Activated CD8-positive, alpha-beta memory T cell treated with anti-CD3 and anti-CD28 coated beads for 1 hour (primary cell): ENCODE measurements around the gene CMBL.
"Not testable (repeated sequence)": the region's sequence is repeated elsewhere in the genome, so short reads cannot be mapped to it uniquely, and the experiment has no call there.

Experiments
- DNase-seq, 2 donors: peaks; one replicate each; pipeline ENCODE4 v3.0.0-alpha.2; 2020; ENCODE audit warnings: low read depth in 1 of 2; ENCODE audit errors: extremely low read depth in 1 of 2

CMBL gene

DNA sequence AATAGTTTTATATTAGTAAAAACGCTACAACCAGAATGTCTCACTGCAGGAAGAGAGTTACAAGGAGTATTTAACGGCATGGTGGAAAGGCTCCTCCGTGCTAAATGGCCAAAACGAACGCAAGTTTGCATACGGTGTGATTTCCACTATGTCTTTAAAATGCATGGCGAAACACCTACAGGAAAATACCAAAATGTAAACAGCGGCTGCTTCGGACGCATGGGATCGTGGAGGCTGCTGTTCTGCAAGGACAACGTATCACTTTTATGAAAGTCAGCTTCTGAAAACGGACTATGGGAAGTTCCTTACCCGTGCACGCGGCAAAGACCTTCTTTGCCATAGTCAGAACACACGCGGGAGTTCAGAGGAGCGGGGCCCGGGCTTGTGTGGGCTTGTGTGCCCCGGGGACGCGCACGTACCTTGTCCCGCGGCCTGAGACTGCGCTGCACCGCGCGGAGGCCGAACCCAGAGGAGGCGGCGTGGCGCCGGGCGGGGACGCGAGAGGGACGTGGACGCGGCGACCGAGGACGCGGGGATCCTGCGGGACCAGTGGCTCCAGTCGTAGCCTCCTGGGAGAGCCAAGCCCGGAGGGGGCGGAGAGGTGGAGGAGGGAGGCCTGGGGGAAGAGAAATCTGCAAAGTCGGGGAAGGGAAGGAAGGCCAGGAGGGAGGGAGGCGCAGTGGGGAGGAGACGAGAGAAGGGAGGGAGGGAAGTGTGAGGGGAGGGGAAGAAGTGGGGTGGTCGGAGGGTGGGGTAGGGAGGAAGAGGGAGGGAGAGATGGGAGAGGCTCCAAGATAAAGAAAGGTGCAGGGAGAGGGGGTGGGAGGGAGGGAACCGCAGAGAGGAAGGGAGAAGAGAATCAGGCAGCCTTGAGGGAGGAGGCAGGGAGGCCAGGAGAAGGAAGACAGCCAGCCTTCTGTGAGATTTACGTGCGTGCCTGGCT is at the start of gene CMBL:
Gene CMBL, minus strand, starts transcription at position 697 of the 943 bp plus-strand sequence. CDS start 17,140 bp downstream, outside the sequence.
- DNase-seq = peak in 1 of 2 donors; percentile 2

DNA sequence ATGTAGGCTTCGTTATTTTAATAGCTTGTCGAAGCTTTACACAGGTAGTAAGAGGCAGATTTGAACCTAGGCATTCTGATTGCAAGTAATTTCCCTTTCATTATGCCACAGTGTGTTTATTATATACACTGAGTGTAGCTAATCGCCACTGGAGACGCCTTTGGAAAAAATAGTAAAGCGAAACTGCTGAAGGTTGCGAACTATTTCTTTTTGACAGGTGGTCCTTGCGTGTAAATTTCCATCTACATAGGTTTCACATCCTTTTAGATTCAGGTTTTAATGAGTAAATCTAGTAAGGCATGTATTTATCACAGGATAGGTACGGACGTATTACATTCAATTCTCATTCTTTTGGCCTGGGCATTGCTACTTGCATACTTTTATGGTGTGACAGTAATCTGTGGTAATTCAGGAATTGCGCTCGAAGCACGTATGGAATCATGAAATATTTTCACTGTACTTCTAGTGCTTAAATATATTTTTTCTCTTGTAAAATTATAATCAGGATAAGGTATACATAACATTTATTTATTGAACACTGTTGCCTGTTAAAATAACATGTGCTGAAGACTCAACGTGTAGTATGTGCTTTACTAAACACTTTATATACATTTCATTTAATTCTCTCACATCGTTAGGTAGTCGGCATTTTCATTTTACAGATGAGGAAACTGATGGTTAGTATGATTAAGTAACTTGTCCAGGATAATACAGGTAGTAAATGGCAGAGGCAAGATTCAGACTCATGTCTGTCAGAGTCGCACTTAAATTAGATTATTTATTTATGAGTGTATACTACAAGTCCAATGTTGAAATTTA is 47.6 kb upstream of the CMBL start:
- DNase-seq = no peak

- DNase-seq = peak in 1 of 2 donors; percentile 22
Observed at GRCh38 chr5:10354048-10354872, 46.6 kb upstream of the CMBL start.

GRCh38 chr5:10353241-10354047 is 45.7 kb upstream of the CMBL start, which contains the start of gene MARCHF6:
Gene MARCHF6 (plus strand): TSS chr5:10353695. CDS start chr5:10353899, 204 bp downstream.
- peak; percentile 87 to 96 for DNase-seq

DNA sequence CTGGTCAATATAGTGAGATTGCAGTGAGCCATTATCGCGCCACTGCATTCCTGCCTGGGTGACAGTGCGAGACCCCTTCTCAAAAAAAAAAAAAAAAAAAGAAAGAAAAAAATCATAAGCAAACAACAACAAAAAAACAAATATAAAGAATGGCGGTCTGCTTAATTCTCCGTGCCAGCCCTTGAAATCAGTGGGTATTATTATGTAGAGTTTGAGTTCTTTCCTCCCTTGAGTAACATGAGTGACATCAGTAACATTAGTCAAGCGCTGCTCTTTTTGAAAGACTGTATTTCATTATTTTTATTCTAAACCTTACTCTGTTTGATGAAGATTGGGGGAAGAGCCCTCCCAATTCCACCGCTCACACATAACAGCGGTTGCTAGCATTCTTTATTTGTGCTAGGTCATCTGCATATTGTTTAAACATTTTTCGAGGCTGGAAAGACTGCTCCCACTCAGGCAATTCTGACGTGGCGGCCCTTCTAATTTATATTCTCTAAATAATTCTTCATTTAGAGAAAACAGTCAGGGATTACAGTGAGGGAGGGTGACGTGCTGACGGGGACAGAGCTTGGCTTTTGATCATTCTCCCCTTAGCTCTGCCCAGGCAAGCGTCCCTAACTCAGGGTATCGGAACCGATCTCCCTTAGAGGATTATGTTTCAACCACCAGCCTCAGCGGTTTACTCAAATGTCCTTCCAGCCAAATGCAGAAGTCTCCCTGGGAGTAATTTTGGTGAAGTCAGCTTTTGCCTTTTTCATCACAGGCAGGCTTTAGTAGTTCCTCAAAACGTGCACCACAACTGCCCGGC is 44.9 kb upstream of the CMBL start:
- DNase-seq = no peak

DNA sequence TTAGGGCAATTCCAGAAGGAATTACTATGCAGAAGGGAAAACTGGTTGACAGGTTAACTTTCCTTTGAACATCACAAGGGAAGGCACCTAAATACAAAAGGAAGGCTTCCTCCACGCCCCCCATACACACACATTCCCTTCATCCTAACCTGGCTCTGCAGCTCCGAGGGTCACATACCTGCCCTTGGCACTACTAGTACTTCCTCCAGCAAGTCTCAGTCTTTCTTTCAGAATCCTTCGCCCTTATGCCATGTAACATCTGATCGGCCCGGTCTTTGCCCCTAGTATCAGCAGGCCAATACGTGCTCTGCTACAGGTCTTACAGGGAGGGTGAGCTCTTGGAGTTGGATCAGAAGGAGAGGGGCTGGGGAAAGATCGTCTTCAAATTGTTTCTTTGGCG is 44.2 kb upstream of the CMBL start:
- no peak for DNase-seq

DNA sequence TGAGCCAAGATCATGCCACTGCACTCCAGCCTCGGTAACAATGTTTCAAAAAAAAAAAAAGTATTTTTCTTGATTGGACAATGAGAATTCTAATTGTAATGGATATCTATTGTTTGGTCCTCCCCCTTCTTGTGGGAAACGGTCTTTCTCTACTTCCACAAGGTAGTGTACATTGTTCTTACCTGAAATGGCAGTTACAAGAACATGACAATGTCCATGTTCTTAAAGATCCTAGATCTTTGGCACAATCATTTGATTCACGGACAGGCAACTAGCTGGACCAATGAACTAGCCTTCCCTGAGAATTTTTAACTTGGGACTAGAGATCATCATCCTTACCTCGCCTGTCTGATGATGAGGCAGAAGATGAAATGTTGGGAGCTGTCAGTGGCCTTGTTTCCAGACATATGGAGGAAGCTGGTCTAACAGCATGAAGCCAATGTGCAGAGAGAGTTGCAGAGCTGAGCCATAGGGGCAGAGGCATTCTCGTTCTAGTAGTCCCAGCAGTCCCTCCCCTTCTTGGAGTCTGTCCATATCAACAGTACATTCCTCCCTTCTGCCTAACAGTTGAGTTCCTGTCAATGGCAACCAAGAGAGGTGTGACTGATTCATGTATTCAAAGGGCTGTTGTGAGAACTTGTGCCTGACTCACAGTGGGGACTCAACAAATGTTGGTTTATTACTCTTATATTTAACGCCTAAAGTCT is 43.6 kb upstream of the CMBL start:
- no peak for DNase-seq

- DNase-seq = no peak
Observed at GRCh38 chr5:10348258-10348657, 40.6 kb upstream of the CMBL start.

DNA sequence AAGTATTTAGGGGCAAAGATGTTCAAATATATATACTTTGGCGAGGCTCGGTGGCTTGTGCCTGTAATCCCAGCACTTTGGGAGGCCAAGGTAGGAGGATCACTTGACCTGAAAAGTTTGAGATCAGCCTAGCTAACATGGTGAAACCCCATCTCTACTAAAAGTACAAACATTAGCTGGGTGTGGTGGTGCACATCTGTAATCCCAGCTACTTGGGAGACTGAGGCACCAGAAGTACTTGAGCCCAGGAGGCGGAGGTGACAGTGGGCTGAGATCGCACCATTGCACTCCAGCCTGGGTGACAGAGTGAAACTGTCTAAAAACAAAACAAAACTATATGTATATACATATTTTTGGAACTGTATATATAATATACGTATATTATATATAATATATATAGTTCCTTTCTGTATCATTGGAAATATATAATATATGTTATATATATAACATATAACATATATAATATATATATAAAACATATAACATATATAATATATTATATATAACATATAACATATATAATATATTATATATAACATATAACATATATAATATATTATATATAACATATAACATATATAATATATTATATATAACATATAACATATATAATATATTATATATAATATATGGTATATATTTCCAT is 36.9 kb upstream of the CMBL start:
- DNase-seq = not testable (repeated sequence)

DNA sequence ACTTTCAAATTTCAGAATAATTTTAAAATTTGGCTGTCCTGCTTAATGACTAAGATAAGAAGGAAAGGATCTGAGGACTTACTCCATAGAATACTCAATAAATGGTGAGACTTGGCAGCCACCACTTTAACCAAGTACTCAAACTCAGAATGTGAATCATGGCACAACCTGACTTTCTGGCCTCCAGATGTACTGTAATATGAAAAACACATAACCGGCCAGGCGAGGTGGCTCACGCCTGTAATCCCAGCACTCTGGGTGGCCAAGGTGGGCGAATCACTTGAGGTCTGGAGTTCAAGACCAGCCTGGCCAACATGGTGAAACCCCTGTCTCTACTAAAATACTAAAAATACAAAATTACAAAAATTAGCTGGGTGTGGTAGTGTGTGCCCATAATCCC is 35.8 kb upstream of the CMBL start:
- no peak for DNase-seq

- no peak for DNase-seq
Observed at GRCh38 chr5:10339958-10340357, 32.3 kb upstream of the CMBL start.

DNA sequence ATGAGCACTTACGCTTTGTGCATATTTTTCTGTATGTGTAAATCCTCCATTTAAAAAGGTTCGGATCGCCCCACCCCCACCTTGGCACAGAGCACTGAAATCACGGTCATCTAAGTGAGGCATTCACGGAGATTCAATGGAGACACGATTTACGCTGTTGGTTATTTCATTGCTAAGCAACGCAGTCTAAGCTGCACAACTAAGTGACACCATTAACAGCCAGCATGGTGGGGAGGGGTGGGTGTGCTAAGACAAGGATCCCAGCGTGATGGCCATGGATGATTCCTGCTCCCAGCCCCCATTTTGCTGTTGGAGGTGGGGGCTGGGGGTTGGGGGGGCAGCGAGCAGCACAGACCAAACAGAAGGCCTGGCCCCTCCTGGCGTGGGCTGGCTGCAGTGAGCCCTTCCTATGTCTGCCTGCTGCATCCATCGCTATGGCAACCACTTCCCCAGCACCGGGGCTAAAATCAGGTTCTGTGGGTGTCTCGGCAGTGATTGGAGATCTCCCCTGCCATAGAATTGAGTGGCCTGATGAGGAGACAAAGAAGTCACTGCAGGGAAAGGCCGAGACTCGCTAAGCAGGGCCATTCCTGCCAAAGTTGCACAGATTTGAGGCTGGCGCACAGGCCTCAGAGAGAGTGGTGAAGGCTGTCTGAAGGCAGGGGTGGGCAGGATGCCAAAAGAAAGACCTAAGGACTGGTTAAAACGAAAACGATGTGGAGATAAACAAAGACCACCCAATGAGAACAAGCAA is 31.5 kb upstream of the CMBL start:
- DNase-seq = no peak

GRCh38 chr5:10338686-10339057 is 31.0 kb upstream of the CMBL start:
- DNase-seq = no peak

DNA sequence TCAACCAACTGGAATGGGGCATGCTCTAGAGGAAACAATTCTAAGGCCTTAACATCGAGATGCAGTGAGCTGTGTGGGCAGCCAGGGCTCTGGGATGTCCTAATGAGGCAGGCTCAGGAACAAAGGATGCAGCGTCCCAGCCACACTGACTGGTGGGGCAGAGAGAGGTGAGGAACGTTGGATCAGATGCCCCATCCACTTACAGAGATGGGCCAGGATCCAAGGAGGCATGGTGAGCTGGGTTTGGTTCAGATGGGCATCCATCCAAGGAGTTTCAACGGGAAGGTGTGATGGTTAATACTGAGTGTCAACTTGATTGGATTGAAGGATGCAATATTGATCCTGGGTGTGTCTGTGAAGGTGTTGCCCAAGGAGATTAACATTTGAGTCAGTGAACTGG is 30.3 kb upstream of the CMBL start:
- no peak for DNase-seq

GRCh38 chr5:10337107-10337506 is 29.4 kb upstream of the CMBL start:
- DNase-seq = no peak

- no peak for DNase-seq
Observed at GRCh38 chr5:10335711-10336470, 28.2 kb upstream of the CMBL start.

DNA sequence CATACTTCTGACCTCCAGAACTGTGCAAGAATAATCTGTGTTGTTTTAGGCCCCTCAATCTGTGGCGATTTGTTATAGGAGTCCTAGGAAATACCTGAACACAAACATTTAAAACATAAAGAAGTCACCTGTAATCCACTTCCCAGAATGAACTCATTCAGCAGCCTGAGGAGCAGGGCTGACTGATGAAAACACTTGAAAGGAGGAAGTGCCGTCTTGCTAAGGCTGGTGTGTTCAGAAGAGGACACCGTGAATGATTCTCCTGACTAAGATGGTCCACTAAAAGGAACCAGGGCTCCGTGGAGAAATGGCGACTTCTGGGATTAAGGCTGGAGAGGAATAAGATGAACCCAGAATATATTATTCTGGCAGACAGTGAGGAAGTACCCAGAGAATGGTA is 27.1 kb upstream of the CMBL start:
- DNase-seq = no peak
